Small intestine (tissue), 7 donors: Measurements from ENCODE around the gene EPRS1. TPM values are rescaled to one million over a fixed set of nuclear protein-coding genes. Genes with fewer than 3 reads are reported as not detected.

Source experiments
- DNase-seq, 2 donors: peaks; one replicate each; pipeline versions ENCODE4 v3.0.0 to v3.0.0-alpha.2; 2013
- FAIRE-seq: peaks from 2 replicates; lab custom pipeline; 2012; peaks lifted over from hg19 to GRCh38; lab: Jason Lieb, UNC
- H3K27ac ChIP-seq, 3 donors: one replicate each; pipeline ENCODE4 v1.5.1; 2013; ENCODE audit warnings: low read length in 2 of 3, mild to moderate bottlenecking in 2 of 3, control low read depth in 1 of 3, inconsistent platforms in 1 of 3, low read depth in 1 of 3, moderate library complexity in 1 of 3
- H3K27me3 ChIP-seq, 3 donors: one replicate each; pipeline ENCODE4 v1.6.1; 2013; ENCODE audit warnings: low read length in 3 of 3, inconsistent platforms in 1 of 3; ENCODE audit not compliant: control insufficient read depth in 3 of 3, insufficient read depth in 3 of 3
- H3K36me3 ChIP-seq, 3 donors: one replicate each; pipeline ENCODE4 v1.6.1; 2013; ENCODE audit warnings: low read length in 3 of 3, inconsistent platforms in 1 of 3, low read depth in 1 of 3, mild to moderate bottlenecking in 1 of 3, moderate library complexity in 1 of 3; ENCODE audit not compliant: control insufficient read depth in 3 of 3, insufficient read depth in 2 of 3
- H3K4me1 ChIP-seq, 3 donors: one replicate each; pipeline ENCODE4 v1.6.1; 2013; ENCODE audit warnings: low read length in 2 of 3, inconsistent platforms in 1 of 3, low read depth in 1 of 3, mild to moderate bottlenecking in 1 of 3, moderate library complexity in 1 of 3; ENCODE audit not compliant: control insufficient read depth in 3 of 3, insufficient read depth in 2 of 3
- H3K4me3 ChIP-seq, 3 donors: one replicate each; pipeline ENCODE4 v1.5.1; 2013; ENCODE audit warnings: low read length in 3 of 3, control low read depth in 1 of 3, inconsistent platforms in 1 of 3, low read depth in 1 of 3, mild to moderate bottlenecking in 1 of 3, moderate library complexity in 1 of 3
- H3K9me3 ChIP-seq, 2 donors: one replicate each; pipeline ENCODE4 v1.6.1; 2013; ENCODE audit warnings: low read depth in 1 of 2, low read length in 1 of 2; ENCODE audit not compliant: control insufficient read depth in 2 of 2, insufficient read depth in 1 of 2
- WGBS, 3 donors: extraction: QIAGEN DNeasy Blood & Tissue Kit; methylation state at CpG; one replicate each; pipeline ENCODE4 v1.1.7; 2013; 5-methylcytosine and 5-hydroxymethylcytosine counted together
- polyA plus RNA-seq, 4 donors: library from polyadenylated mRNA; stranded (reverse) in 3 of 4; unstranded in 1 of 4; fragments of 200-250 nt in 3 of 4; fragments of 120-200 nt in 1 of 4; gene quantifications; one replicate each; pipeline versions ENCODE4 v1.2.1 to v1.2.3, GENCODE V29; 2013
- donor health status: healthy with polysubstance abuse.
- donor health status: control.
- donor health status: control.
- donor health status: Bipolar disorder and iron deficiency.
- donor health status: healthy.

Gene EPRS1
- polyA plus RNA-seq, 4 donors = 14.1 to 76.0 (median 53.2) TPM

DNA sequence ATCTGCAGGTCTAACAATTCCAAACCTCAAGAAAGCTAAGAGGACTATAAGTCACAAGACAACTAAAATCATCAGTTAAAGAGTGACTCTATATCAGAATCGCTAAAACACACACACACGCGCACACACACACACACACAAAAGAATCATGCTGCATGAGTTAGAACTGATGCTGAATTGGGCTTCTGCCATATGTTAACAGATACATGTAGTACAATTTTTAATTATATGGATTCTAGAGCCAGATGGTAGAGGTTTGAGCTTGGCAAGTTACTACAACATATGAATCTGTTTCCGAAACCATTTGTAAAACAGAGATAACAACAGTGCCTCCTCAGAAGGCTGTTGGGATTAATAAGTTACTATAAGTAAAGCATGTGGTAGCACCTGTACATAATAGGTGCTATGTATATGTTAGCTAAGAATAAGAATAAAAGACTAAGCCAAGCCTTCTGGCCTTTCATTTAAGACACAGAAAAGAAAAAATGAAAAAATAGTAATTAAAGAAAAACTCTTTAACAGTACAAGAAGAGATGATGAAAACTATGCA, 17.9 kb downstream of the EPRS1 start:
- 75 to 92% (median 79%) methylated on average over 4 of the region's 4 CpGs for WGBS, 3 donors
- Histone ChIP-seq H3K9me3 (no peaks in the 10 kb centered on the region), H3K27ac (no peak overlapping the region), H3K27me3 (no peaks in the 10 kb centered on the region), H3K4me3 (no peak overlapping the region), H3K36me3 (peaks cover 0 to 21% (median 20%) of the 10 kb centered on the region in 3 donors), H3K4me1 (no peaks in the 10 kb centered on the region)
- DNase-seq (peak in 1 of 2 donors; percentile 39), FAIRE-seq (no peak)

DNA sequence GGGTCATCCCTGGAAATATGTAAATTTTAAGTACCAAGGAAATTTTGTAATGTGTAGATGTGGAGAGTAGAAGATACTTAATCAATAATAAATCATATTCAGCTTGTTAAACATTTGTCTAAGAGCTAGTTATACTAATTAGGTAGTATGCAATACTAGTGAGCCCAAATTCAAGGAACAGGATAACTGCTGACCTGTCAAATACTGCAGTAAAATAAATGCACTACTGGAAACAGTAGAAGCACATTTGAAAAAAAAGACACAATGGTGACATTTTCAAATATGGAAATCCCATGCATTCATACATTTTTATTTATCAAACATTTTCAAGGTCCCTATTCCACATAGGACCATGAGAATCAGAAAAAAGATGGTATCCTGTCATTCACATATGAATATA, 27.2 kb downstream of the EPRS1 start:
- H3K4me3 ChIP-seq = no peak overlapping the region
- no peaks in the 10 kb centered on the region for H3K9me3 ChIP-seq
- DNase-seq = no peak
- H3K27ac ChIP-seq = no peak overlapping the region
- no peak for FAIRE-seq
- no peaks in the 10 kb centered on the region for H3K27me3 ChIP-seq
- H3K36me3 ChIP-seq = peaks cover 14 to 29% (median 25%) of the 10 kb centered on the region in 3 donors
- no peaks in the 10 kb centered on the region for H3K4me1 ChIP-seq

DNA sequence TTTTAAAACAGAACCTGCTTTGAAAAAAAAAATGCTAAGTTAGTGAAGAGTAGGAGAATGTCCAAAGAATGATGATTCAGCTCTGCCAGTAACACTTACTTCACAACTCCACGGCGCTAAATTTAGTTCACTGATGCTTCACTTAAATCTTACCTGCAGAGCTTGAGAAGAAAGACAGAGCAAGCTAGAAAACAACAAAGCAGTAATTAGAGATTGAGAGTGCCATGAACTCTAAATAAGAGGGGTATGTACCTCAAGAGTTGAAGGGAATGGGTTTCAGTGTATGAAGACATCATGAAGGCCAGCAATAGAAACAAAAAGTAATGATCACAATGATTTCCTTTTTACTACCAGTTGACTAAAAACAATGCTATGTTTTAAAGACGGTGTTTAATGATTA, 32.8 kb downstream of the EPRS1 start:
- no peak for FAIRE-seq
- Histone ChIP-seq H3K4me1 (no peaks in the 10 kb centered on the region), H3K27ac (no peak overlapping the region), H3K27me3 (no peaks in the 10 kb centered on the region), H3K36me3 (peaks cover 11 to 20% (median 14%) of the 10 kb centered on the region in 3 donors), H3K9me3 (no peaks in the 10 kb centered on the region), H3K4me3 (no peak overlapping the region)
- WGBS, 3 donors = 84 to 92% (median 92%) methylated on average over 3 of the region's 3 CpGs
- no peak for DNase-seq

DNA sequence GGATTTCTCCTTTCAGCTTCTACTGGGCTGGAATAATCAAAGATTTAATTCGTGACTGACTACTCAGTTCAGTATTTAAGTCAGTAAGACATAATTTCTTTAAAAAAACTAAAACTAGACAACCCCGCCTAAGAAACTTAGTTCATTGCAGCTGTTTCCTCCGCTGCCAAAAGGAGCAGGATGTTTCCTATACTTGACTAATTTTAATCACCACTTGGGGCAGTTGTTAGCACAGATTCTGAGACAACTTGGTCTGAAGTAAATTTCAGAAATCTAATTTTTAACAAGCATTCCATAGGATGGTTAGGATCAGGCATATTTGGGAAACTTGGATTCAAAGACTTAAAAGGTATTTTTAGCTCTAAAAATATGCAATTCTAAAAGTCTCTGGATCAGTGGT, 34.0 kb downstream of the EPRS1 start:
- DNase-seq (no peak), FAIRE-seq (no peak)
- Histone ChIP-seq H3K27me3 (no peaks in the 10 kb centered on the region), H3K4me1 (no peaks in the 10 kb centered on the region), H3K36me3 (peaks cover 11 to 24% (median 16%) of the 10 kb centered on the region in 3 donors), H3K27ac (no peak overlapping the region), H3K4me3 (no peak overlapping the region), H3K9me3 (no peaks in the 10 kb centered on the region)
- WGBS, 3 donors = 36 to 77% (median 68%) methylated on average over 3 of the region's 3 CpGs

DNA sequence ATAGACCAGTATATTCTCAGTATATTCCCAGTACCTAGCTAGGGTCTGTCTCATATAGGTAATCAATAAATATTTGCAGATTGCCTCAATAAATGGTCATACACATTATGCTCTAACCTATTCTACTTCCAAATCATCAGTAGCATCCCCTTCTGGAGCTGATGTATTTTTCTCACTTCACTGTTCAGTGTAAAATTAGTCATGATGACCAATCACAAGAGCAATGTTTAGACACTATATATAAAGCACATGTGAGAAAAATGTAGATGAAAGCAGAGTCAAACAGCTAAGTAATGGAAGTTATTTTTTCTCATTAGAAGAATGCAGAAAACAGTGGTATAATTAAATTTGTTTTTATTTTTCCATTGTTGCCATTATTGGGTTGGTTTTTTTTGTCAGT, 34.7 kb downstream of the EPRS1 start:
- Histone ChIP-seq H3K36me3 (peaks cover 9 to 20% (median 16%) of the 10 kb centered on the region in 3 donors), H3K4me1 (no peaks in the 10 kb centered on the region), H3K9me3 (no peaks in the 10 kb centered on the region), H3K27me3 (no peaks in the 10 kb centered on the region), H3K4me3 (no peak overlapping the region), H3K27ac (no peak overlapping the region)
- FAIRE-seq (no peak), DNase-seq (no peak)

DNA sequence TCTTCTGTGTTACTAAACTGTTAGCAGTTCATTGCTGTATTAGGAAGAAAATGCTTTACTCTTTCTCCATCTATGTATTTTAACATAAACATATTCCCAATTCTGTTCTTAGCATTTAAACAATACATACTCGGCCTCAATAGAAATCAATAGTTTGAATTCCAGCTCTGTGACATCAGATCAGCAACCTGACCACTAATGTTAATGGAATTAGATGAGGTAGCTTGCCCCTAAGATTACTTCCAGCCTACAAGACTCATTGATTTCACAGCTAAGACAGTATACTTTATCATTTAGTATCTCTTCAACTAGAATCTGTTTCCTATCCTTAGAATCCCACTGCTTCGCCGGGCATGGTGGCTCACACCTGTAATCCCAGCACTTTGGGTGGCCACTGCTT, 38.9 kb downstream of the EPRS1 start:
- Histone ChIP-seq H3K9me3 (no peaks in the 10 kb centered on the region), H3K4me1 (no peaks in the 10 kb centered on the region), H3K36me3 (peaks cover 7 to 22% (median 19%) of the 10 kb centered on the region in 3 donors), H3K27me3 (no peaks in the 10 kb centered on the region), H3K4me3 (no peak overlapping the region), H3K27ac (no peak overlapping the region)
- no peak for FAIRE-seq
- 76 to 90% (median 90%) methylated on average over 3 of the region's 3 CpGs for whole genome bisulfite sequencing, 3 donors
- DNase-seq = no peak

DNA sequence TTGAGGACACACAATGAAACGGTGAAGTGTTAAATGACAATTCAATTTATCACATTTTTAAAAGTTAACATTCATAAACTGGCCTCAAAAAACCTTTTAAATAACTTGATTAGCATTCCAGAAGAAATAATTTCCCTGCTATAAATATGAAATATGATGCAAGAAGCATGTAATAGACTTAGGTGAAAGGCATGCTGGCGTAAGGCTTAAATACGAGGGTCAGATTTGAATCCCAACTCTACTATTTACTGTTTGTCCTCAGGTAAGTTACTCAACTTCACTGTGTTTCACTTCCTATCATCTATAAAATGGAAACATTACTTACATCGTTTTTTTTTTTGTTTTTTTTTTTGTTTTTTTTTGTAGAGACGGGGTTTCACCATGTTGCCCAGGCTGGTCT, 40.8 kb downstream of the EPRS1 start:
- peaks cover 6 to 34% (median 21%) of the 10 kb centered on the region in 3 donors for H3K36me3 ChIP-seq
- FAIRE-seq = no peak
- 85 to 88% (median 86%) methylated on average over 5 of the region's 5 CpGs for WGBS, 3 donors

DNA sequence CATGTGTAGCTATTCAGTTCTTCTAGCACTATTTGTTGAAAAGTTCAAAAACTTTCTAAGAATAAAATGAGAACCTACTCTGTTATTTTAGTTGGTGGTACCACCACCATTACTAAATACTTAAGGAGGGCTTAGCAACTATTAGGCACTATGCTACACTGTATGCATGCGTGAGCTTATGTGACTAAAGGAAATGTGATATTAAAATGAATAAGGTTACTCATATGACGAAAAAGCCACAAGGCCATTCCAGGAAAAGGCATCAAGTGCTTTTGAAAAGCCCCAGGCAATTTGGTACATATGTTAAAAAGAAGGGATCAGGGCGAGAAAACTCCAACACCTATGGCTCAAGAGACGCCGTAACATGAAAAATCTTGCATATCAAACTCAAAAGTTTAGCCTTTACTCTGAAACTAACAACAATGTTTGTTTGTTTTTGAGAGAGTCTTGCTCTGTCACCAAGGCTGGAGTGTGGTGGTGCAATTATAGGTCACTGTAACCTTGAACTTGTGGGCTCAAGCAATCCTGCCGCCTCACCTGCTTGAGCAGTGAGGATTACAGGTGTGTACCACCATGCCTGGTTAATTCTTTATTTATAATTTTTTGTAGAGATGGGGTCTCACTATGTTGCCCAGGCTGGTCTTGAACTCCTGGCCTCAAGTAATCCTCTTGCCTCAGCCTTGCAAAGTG, 42.5 kb downstream of the EPRS1 start:
- Histone ChIP-seq H3K27ac (no peak overlapping the region), H3K4me3 (no peak overlapping the region), H3K4me1 (no peaks in the 10 kb centered on the region), H3K36me3 (peaks cover 8 to 31% (median 22%) of the 10 kb centered on the region in 3 donors), H3K9me3 (no peaks in the 10 kb centered on the region), H3K27me3 (no peaks in the 10 kb centered on the region)
- 88 to 96% (median 92%) methylated on average over 6 of the region's 6 CpGs for WGBS, 3 donors
- FAIRE-seq (no peak), DNase-seq (no peak)

More for the DNA sequence above, 40.8 kb downstream of the EPRS1 start:
- DNase-seq = no peak
- no peak overlapping the region for H3K4me3 ChIP-seq
- no peaks in the 10 kb centered on the region for H3K27me3 ChIP-seq
- no peak overlapping the region for H3K27ac ChIP-seq
- no peaks in the 10 kb centered on the region for H3K4me1 ChIP-seq
- no peaks in the 10 kb centered on the region for H3K9me3 ChIP-seq
